ENCODE results near the gene NECTIN4.

DNA sequence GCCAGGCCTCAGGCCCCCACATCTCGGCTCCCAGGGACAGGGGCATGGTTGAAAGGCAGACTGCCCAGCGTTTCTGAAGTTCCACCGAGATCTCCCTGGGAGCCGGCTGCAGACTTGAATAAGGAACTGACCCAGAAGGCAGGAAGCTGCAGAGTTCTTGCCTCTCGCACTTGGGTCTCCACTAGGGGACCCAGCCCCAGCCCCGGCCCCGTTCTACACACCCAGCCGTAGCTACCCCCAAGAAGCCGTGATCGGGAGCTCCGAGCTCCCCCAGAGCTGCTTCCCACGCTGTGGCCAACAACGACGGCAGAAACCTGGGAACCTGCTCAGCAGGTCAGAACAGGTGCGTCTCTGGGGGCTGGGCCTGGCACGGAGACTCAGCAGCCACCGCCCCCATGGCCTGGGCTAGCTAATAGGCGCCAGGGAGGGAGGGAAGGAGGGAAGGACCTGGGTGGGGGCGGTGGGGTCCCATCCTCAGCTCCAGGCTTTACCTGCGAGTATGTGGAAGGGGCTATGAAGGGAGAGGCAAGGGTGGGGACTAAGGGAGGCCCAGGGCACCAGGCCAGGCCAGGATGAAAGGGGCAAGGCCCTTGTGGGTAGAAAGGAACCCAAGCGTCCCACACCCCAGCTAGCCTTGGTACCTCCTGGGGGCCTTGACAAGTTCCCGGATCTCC is at the start of gene NECTIN4:
- TF ChIP-seq CTCF (conservative IDR thresholded peaks at IDR 0.05 in 1 of 2, IDR thresholded peaks at IDR 0.05 in 1 of 2; ENCODE audit: extremely low read depth in 1 of 2, insufficient read depth in 1 of 2, low read depth in 1 of 2, low read length in 2 of 2) (no peak), EZH2 (IDR thresholded peaks at IDR 0.05; ENCODE audit: borderline replicate concordance, low read length) (no peak)

Data from mammary epithelial cell (primary cell).